Calu3 (cell line): ENCODE measurements around the gene MEF2A. TPM values are rescaled to one million over a fixed set of nuclear protein-coding genes. Genes with fewer than 3 reads are reported as not detected.
"Not testable (repeated sequence)": the region's sequence is repeated elsewhere in the genome, so short reads cannot be mapped to it uniquely, and the experiment has no call there.

Experiments used
- BruUV-seq: library from RNA; stranded (reverse); fragments of 400-500 nt; replicated peaks from 2 replicates; lab custom pipeline; 2021; lab: Mats Ljungman, UMichigan
- CTCF ChIA-PET: fragments of 300-600 bp; sonication (Branson Sonifier 250); formaldehyde crosslinking; loops from one replicate; lab custom pipeline; 2022; ENCODE audit warnings: antibody characterized with exemption; lab: Charles Lee
- DNase-seq: peaks from one replicate; pipeline ENCODE4 v3.0.0; 2022
- H3K27ac Mint-ChIP-seq: one replicate; pipeline ENCODE4 v1.8.0; 2022; ENCODE audit warnings: mixed read lengths; ENCODE audit not compliant: unreplicated experiment
- H3K27me3 Mint-ChIP-seq: one replicate; pipeline ENCODE4 v1.8.0; 2022; ENCODE audit warnings: mixed read lengths; ENCODE audit not compliant: unreplicated experiment
- H3K36me3 Mint-ChIP-seq: one replicate; pipeline ENCODE4 v1.8.0; 2022; ENCODE audit warnings: mild to moderate bottlenecking, moderate library complexity, mixed read lengths; ENCODE audit not compliant: insufficient read depth, unreplicated experiment
- H3K4me1 Mint-ChIP-seq: one replicate; pipeline ENCODE4 v1.8.0; 2022; ENCODE audit warnings: mild to moderate bottlenecking, low read depth, mixed read lengths; ENCODE audit not compliant: unreplicated experiment
- H3K4me3 Mint-ChIP-seq: one replicate; pipeline ENCODE4 v1.8.0; 2022; ENCODE audit warnings: mild to moderate bottlenecking, low read depth, moderate library complexity, mixed read lengths; ENCODE audit not compliant: unreplicated experiment
- H3K9me3 Mint-ChIP-seq: one replicate; pipeline ENCODE4 v1.8.0; 2022; ENCODE audit warnings: low read depth, mixed read lengths; ENCODE audit not compliant: unreplicated experiment
- CTCF ChIP-seq: fragments of 200-600 bp; IDR thresholded peaks from one replicate; pipeline ENCODE4 v1.8.0; 2022; ENCODE audit warnings: antibody characterized with exemption; ENCODE audit not compliant: unreplicated experiment
- intact Hi-C: fragments of 100-400 bp; cut with micrococcal nuclease; formaldehyde crosslinking; loops from one replicate; pipeline ENCODE4 v1.10.0; 2022; ENCODE audit not compliant: unreplicated experiment
- total RNA-seq: library from RNA; stranded (reverse); gene quantifications from 2 replicates; pipeline ENCODE4 v1.2.3, GENCODE V29; 2022

Gene MEF2A
- total RNA-seq, 1 experiment from 2014 or later: 33.6 TPM

GRCh38 chr15:99657996-99658395, 92.2 kb downstream of the MEF2A start:
- CTCF ChIA-PET: no interaction called here
- H3K27me3 Mint-ChIP-seq: no peaks in the 10 kb centered on the region

DNA sequence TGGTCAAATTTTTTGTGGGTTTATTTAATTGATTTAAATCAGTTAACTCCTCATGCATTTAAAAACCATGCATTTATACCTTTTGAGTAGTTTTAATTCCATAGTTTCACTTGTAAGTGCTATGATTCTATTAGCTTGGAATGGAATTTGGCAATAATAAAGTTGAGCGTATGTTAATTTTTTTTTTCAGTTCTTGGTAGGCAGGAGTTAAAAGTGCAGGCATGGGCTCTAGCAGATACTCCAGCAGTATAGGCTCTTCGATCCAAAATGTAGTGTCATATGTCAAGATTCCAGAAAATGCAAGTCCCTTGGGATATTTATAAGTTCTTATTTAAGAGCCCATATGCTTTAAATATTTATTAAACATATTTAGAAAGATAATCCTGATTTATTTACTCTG, 97.1 kb downstream of the MEF2A start:
- Mint-ChIP-seq H3K9me3 (no peaks in the 10 kb centered on the region), H3K36me3 (no peaks in the 10 kb centered on the region), H3K4me1 (no peaks in the 10 kb centered on the region), H3K27me3 (no peaks in the 10 kb centered on the region), H3K4me3 (no peak overlapping the region), H3K27ac (no peak overlapping the region)
- DNase-seq: no peak
- intact Hi-C loops: no loop called here
- BruUV-seq: no TSS peak
- CTCF ChIA-PET: no interaction called here
- TF ChIP-seq CTCF: no peak

More at GRCh38 chr15:99657996-99658395, 92.2 kb downstream of the MEF2A start:
- no peak overlapping the region for H3K4me3 Mint-ChIP-seq
- H3K9me3 Mint-ChIP-seq: no peaks in the 10 kb centered on the region
- intact Hi-C loops: no loop called here
- H3K4me1 Mint-ChIP-seq: no peaks in the 10 kb centered on the region
- DNase-seq: no peak
- H3K36me3 Mint-ChIP-seq: no peaks in the 10 kb centered on the region
- BruUV-seq: no TSS peak
- TF ChIP-seq CTCF: no peak
- H3K27ac Mint-ChIP-seq: peak overlapping the region; percentile 16

- H3K36me3 Mint-ChIP-seq, H3K27ac Mint-ChIP-seq, H3K27me3 Mint-ChIP-seq, intact Hi-C loops, DNase-seq, H3K4me1 Mint-ChIP-seq, H3K9me3 Mint-ChIP-seq, H3K4me3 Mint-ChIP-seq, BruUV-seq: not testable (repeated sequence)
- CTCF ChIA-PET: interaction anchor here (0.7 kb wide), 2 partner anchors 12 to 48 kb away, joined by 4 read pairs; no protein-coding TSS in a partner anchor
These were observed 100.3 kb downstream of the MEF2A start for GRCh38 chr15:99666073-99666472.

DNA sequence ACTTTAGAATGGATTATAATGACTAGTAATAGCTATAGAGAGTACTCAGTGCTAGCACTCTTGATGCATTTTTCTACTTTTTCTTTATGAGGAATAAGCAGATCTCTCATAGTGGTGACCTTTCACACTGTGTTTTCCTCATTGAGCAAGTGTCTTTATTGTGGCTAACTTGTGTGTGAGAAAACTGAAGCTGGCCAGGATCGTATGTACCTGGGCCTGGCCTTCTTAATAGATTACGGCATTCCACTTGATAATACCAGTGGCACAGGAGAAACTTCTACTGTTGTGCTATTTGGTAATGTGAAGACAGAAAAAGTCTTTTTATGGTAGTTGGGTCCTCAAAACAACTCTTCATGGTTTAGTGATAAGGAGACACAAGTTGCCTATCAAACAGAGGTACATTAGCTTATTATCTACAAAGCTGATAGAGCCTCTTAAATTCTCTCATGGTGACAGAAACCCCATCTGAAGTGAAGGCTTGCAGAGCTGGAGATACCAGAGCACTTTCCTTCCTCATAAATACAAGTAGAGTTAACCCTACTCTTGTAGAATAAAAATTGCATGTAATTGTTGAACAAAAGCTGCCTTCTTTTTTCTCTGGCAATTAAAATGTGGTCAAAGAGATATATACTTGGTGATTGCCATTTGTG, 102.9 kb downstream of the MEF2A start:
- DNase-seq: no peak
- BruUV-seq: no TSS peak
- Mint-ChIP-seq H3K9me3 (no peaks in the 10 kb centered on the region), H3K27me3 (no peaks in the 10 kb centered on the region), H3K27ac (no peak overlapping the region), H3K4me3 (no peak overlapping the region), H3K36me3 (no peaks in the 10 kb centered on the region), H3K4me1 (no peaks in the 10 kb centered on the region)
- CTCF ChIA-PET: interaction anchor here (0.6 kb wide), 1 partner anchor 147 kb away, joined by 7 read pairs; no protein-coding TSS in a partner anchor
- TF ChIP-seq CTCF: no peak
- intact Hi-C loops: no loop called here

- H3K4me3 Mint-ChIP-seq: no peak overlapping the region
- BruUV-seq: no TSS peak
- no peaks in the 10 kb centered on the region for H3K4me1 Mint-ChIP-seq
- H3K27me3 Mint-ChIP-seq: no peaks in the 10 kb centered on the region
- no peak for TF ChIP-seq CTCF
- CTCF ChIA-PET: no interaction called here
- intact Hi-C loops: no loop called here
- H3K27ac Mint-ChIP-seq: no peak overlapping the region
- DNase-seq: no peak
- H3K9me3 Mint-ChIP-seq: no peaks in the 10 kb centered on the region
- no peaks in the 10 kb centered on the region for H3K36me3 Mint-ChIP-seq
These were observed 103.5 kb downstream of the MEF2A start for GRCh38 chr15:99669250-99669649.
